CD4-positive, alpha-beta T cell (primary cell): ENCODE results near the gene ERFE. TPM values are rescaled to one million over a fixed set of nuclear protein-coding genes. Genes with fewer than 3 reads are reported as not detected.
A peak's percentile ranks its signal among the peaks of the same experiment; 100 is the strongest.

Experiments used
- ATAC-seq: fragments of 200-7000 bp; cut with Tn5 transposase; one replicate; pipeline ENCODE4 v1.10.0; 2022; ENCODE audit warnings: mild to moderate bottlenecking; ENCODE audit not compliant: poor library complexity
- CTCF ChIA-PET: fragments of 350-600 bp; sonication (Branson Sonifier 250); formaldehyde crosslinking; loops from one replicate; lab custom pipeline; 2021; ENCODE audit warnings: antibody characterized with exemption, inconsistent platforms; lab: Charles Lee
- POLR2A ChIA-PET: fragments of 350-600 bp; sonication (Branson Sonifier 250); formaldehyde crosslinking; loops from one replicate; lab custom pipeline; 2021; ENCODE audit warnings: antibody characterized with exemption, inconsistent platforms; lab: Charles Lee
- DNase-seq, 14 experiments: peaks; one replicate each; pipeline ENCODE4 v3.0.0-alpha.2; 2013 to 2020; ENCODE audit warnings: mixed read lengths in 2 of 14
- H3K27ac ChIP-seq, 2 donors: one replicate each; pipeline versions ENCODE4 v1.5.1 to v1.7.0; 2013; ENCODE audit warnings: low read length in 2 of 2, low read depth in 1 of 2, mild to moderate bottlenecking in 1 of 2
- H3K27me3 ChIP-seq, 2 experiments: 1 replicate in 1 of 2; 2 replicates in 1 of 2; pipeline versions ENCODE4 v1.6.1 to v1.7.0; 2013; ENCODE audit warnings: low read length in 2 of 2, control low read depth in 1 of 2, mild to moderate bottlenecking in 1 of 2, moderate library complexity in 1 of 2; ENCODE audit not compliant: insufficient read depth in 2 of 2, control insufficient read depth in 1 of 2
- H3K36me3 ChIP-seq: one replicate; pipeline ENCODE4 v1.6.1; 2013; ENCODE audit warnings: low read length, control low read depth; ENCODE audit not compliant: insufficient read depth
- H3K4me1 ChIP-seq: one replicate; pipeline ENCODE4 v1.6.1; 2013; ENCODE audit warnings: low read length, control low read depth; ENCODE audit not compliant: insufficient read depth
- H3K4me3 ChIP-seq: one replicate; pipeline ENCODE4 v1.5.1; 2013; ENCODE audit warnings: mild to moderate bottlenecking, low read length, moderate library complexity
- H3K9me3 ChIP-seq, 2 experiments: 1 replicate in 1 of 2; 2 replicates in 1 of 2; pipeline versions ENCODE4 v1.6.1 to v1.7.0; 2013; ENCODE audit warnings: low read length in 2 of 2, mild to moderate bottlenecking in 2 of 2, control low read depth in 1 of 2, moderate library complexity in 1 of 2; ENCODE audit not compliant: control insufficient read depth in 1 of 2, insufficient read depth in 1 of 2
- H3K27ac Mint-ChIP-seq: one replicate; pipeline ENCODE4 v1.8.0; 2020; ENCODE audit warnings: mixed read lengths
- H3K27me3 Mint-ChIP-seq: one replicate; pipeline ENCODE4 v1.8.0; 2021; ENCODE audit warnings: mixed read lengths
- H3K36me3 Mint-ChIP-seq: one replicate; pipeline ENCODE4 v1.8.0; 2021; ENCODE audit warnings: low read depth, mixed read lengths
- H3K4me1 Mint-ChIP-seq: one replicate; pipeline ENCODE4 v1.8.0; 2021; ENCODE audit warnings: low read depth, mixed read lengths
- H3K4me3 Mint-ChIP-seq: one replicate; pipeline ENCODE4 v1.8.0; 2020; ENCODE audit warnings: mild to moderate bottlenecking, mixed read lengths
- H3K9me3 Mint-ChIP-seq: one replicate; pipeline ENCODE4 v1.8.0; 2020; ENCODE audit warnings: mixed read lengths
- CTCF ChIP-seq: fragments of 200-600 bp; IDR thresholded peaks from one replicate; pipeline ENCODE4 v1.8.0; 2022; ENCODE audit warnings: antibody characterized with exemption, mild to moderate bottlenecking
- intact Hi-C, 2 experiments: fragments of 100-400 bp; cut with DNase I in 1 of 2; cut with micrococcal nuclease in 1 of 2; formaldehyde crosslinking; loops; one replicate each; pipeline versions ENCODE4 v1.15.1 to v1.9.0; 2023 to 2025; cut with DNase I, micrococcal nuclease
- total RNA-seq, 174 experiments: library from RNA in 2 of 174; stranded (reverse) in 2 of 174; gene quantifications; one replicate each; pipeline ENCODE4 v1.2.3 and lab custom pipeline; 2021 to 2026

Gene ERFE
- total RNA-seq, 2 experiments from 2014 or later: not detected

- Histone ChIP-seq H3K9me3 (no peaks in the 10 kb centered on the region), H3K4me1 (peaks cover 11% of the 10 kb centered on the region), H3K27ac (no peak within 1 kb of the TSS), H3K36me3 (no peaks in the 10 kb centered on the region), H3K27me3 (no peaks in the 10 kb centered on the region), H3K4me3 (no peak within 1 kb of the TSS)
- ATAC-seq (no peak), DNase-seq (no peak)
- intact Hi-C loops: no loop called here
- H3K4me3 Mint-ChIP-seq: no peak within 1 kb of the TSS
- ChIA-PET CTCF (no interaction called here), POLR2A (no interaction called here)
- no peaks in the 10 kb centered on the region for H3K27me3 Mint-ChIP-seq
- no peak within 1 kb of the TSS for H3K27ac Mint-ChIP-seq
- TF ChIP-seq CTCF: no peak
- no peaks in the 10 kb centered on the region for H3K9me3 Mint-ChIP-seq
- H3K4me1 Mint-ChIP-seq: peaks cover 7% of the 10 kb centered on the region
- no peaks in the 10 kb centered on the region for H3K36me3 Mint-ChIP-seq
These were observed 20.2 kb upstream of the ERFE start, which contains the start of gene KLHL30 for GRCh38 chr2:238138331-238139195. TSS of gene KLHL30 (plus strand) at chr2:238138668. CDS start at chr2:238140755, 2,087 bp downstream.

DNA sequence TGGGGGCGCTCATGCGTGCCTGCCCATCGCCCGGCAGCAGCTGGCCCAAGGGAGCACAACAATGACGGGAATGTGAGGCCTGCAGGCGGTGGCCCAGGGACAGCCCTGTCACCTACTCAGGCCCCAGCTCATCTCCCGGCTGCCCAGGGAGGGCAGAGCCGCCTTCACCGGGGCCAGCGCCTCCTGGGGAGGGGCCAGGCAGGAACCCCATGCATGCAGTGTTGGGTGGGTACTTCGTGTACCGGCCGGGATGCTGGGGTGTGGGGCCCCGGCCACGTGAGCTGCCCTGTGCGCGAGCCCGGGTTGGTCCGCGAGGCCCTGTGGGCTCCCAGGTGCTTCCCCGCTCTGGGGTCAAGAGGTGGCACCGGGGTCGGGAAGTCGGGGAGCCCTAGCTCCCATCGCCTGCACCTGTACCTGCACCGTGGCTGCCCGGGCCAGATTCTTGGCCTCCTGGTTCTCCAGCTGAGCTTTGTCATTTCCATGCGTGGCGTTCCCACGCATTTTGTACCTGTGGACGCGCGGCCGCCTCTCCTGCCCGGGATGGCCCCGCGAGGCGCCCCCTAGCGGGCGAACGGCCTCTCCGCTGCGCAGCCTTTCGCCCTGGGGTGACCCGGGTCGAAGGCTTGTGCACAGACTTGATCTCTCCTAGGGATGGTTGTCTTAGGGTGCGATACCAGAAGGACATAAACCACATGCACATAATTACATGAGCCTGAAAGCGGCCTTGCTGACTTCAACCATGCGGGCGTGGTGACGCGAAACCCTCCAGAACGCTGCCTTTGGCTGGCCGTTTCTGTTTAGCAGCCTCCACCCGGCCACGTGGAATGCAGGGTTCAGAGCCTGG is 19.4 kb upstream of the ERFE start:
- Histone ChIP-seq H3K4me1 (peaks cover 11% of the 10 kb centered on the region), H3K4me3 (no peak overlapping the region), H3K9me3 (no peaks in the 10 kb centered on the region), H3K27me3 (no peaks in the 10 kb centered on the region), H3K36me3 (no peaks in the 10 kb centered on the region), H3K27ac (no peak overlapping the region)
- peak; percentile 35 for TF ChIP-seq CTCF
- H3K27me3 Mint-ChIP-seq: no peaks in the 10 kb centered on the region
- POLR2A ChIA-PET: no interaction called here
- peaks cover 7% of the 10 kb centered on the region for H3K4me1 Mint-ChIP-seq
- no peak overlapping the region for H3K27ac Mint-ChIP-seq
- CTCF ChIA-PET: no interaction called here
- H3K9me3 Mint-ChIP-seq: no peaks in the 10 kb centered on the region
- no peak overlapping the region for H3K4me3 Mint-ChIP-seq
- intact Hi-C loops: no loop called here
- DNase-seq (peak in 6 of 14 experiments; percentile 6 to 45 (median 17)), ATAC-seq (no peak)
- H3K36me3 Mint-ChIP-seq: no peaks in the 10 kb centered on the region

- no peak overlapping the region for H3K27ac ChIP-seq
- Mint-ChIP-seq H3K27me3 (no peaks in the 10 kb centered on the region), H3K4me3 (no peak overlapping the region), H3K36me3 (no peaks in the 10 kb centered on the region), H3K27ac (no peak overlapping the region), H3K4me1 (peaks cover 7% of the 10 kb centered on the region), H3K9me3 (no peaks in the 10 kb centered on the region)
- ChIA-PET CTCF (no interaction called here), POLR2A (no interaction called here)
- H3K4me1 ChIP-seq: peaks cover 11% of the 10 kb centered on the region
- no peaks in the 10 kb centered on the region for H3K27me3 ChIP-seq
- no peaks in the 10 kb centered on the region for H3K9me3 ChIP-seq
- H3K36me3 ChIP-seq: no peaks in the 10 kb centered on the region
- ATAC-seq (no peak), DNase-seq (no peak)
- H3K4me3 ChIP-seq: no peak overlapping the region
- intact Hi-C loops: no loop called here
- TF ChIP-seq CTCF: no peak
These were observed 18.7 kb upstream of the ERFE start for GRCh38 chr2:238140040-238140439.
